ENCODE data around the gene SAGE1.
"Not testable (repeated sequence)": the region's sequence is repeated elsewhere in the genome, so short reads cannot be mapped to it uniquely, and the experiment has no call there.

Gene SAGE1, protein sequence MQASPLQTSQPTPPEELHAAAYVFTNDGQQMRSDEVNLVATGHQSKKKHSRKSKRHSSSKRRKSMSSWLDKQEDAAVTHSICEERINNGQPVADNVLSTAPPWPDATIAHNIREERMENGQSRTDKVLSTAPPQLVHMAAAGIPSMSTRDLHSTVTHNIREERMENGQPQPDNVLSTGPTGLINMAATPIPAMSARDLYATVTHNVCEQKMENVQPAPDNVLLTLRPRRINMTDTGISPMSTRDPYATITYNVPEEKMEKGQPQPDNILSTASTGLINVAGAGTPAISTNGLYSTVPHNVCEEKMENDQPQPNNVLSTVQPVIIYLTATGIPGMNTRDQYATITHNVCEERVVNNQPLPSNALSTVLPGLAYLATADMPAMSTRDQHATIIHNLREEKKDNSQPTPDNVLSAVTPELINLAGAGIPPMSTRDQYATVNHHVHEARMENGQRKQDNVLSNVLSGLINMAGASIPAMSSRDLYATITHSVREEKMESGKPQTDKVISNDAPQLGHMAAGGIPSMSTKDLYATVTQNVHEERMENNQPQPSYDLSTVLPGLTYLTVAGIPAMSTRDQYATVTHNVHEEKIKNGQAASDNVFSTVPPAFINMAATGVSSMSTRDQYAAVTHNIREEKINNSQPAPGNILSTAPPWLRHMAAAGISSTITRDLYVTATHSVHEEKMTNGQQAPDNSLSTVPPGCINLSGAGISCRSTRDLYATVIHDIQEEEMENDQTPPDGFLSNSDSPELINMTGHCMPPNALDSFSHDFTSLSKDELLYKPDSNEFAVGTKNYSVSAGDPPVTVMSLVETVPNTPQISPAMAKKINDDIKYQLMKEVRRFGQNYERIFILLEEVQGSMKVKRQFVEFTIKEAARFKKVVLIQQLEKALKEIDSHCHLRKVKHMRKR

DNA sequence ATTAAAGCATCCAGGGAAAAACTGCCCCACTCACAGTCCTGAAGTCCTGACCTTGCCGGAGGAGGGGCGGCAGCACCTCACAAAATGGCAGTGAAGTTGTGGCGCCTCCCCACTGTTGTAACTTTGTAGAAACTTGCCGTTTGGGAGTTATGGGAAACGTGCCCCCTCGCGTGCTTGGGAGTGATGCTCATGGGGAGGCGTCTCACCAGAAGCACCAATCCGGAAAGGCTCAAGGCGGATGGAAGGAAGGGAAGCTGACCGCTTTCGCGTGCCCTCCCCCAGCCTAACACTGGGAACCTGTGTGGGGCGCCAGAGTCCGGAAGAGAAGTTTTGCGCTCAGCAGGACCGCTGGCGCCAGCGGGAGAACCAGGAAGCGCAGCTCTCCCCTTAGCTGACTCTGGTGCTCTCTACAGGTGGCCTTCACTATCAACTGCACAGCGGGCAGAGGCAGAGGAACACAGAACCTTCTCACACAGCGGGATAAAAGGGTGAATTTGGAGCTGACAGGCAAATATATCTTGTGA, at the start of gene SAGE1, which contains the start of gene CT45A10:
SAGE1 (plus strand) TSS at position 423 of the 524 bp plus-strand sequence. CDS start 2,527 bp downstream, outside the sequence.
CT45A10 (minus strand) TSS at position 151 of the 524 bp plus-strand sequence. CDS start 8,100 bp downstream, outside the sequence.
- no peak for DNase-seq (ENCODE audit: low spot score)

DNA sequence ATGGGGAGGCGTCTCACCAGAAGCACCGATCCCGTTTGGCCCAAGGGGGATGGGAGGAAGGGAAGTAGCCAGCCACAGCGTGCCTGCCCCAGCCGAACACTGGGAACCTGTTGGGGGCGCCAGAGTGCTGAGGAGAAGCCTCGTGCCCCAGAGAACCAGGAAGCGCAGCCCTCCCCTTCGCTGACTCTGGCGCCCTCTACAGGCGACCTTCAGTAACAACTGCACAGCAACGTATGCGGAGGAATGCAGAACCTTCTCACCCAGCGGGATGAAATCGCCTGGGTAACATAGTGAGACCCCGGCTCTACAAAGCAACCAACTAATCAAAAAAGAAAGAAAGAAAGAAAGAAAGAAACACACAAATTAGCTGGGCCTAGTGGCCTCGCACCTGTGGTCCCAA, 39.1 kb upstream of the SAGE1 start, which contains the start of gene CT45A8:
CT45A8 (minus strand) TSS at position 101 of the 400 bp plus-strand sequence. CDS start 3,755 bp downstream, outside the sequence.
- not testable (repeated sequence) for DNase-seq (ENCODE audit: low spot score)

DNA sequence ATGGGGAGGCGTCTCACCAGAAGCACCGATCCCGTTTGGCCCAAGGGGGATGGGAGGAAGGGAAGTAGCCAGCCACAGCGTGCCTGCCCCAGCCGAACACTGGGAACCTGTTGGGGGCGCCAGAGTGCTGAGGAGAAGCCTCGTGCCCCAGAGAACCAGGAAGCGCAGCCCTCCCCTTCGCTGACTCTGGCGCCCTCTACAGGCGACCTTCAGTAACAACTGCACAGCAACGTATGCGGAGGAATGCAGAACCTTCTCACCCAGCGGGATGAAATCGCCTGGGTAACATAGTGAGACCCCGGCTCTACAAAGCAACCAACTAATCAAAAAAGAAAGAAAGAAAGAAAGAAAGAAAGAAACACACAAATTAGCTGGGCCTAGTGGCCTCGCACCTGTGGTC, 21.8 kb upstream of the SAGE1 start, which contains the start of gene CT45A9:
CT45A9 (minus strand) TSS at position 101 of the 400 bp plus-strand sequence. CDS start 3,751 bp downstream, outside the sequence.
- not testable (repeated sequence) for DNase-seq (ENCODE audit: low spot score)

DNA sequence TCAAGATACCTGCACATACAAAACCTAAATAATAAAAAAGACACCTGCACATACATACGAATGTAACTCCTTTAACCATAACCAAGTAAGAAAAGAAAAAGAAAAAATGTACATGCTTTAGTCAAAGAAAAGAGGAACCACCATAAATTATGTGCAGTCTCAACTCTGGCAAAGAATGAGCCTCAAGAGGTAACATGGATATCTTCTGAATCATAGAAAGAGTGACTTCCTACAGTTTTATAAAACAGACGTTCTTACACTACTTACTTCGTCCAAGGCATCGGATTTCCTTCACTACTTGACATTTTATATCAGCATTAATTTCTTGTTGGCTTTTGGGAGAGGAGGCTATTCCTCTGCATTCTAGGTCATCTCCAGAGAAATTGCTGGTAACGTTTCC, 10.8 kb upstream of the SAGE1 start:
- DNase-seq (ENCODE audit: low spot score), result not testable (repeated sequence)

DNA sequence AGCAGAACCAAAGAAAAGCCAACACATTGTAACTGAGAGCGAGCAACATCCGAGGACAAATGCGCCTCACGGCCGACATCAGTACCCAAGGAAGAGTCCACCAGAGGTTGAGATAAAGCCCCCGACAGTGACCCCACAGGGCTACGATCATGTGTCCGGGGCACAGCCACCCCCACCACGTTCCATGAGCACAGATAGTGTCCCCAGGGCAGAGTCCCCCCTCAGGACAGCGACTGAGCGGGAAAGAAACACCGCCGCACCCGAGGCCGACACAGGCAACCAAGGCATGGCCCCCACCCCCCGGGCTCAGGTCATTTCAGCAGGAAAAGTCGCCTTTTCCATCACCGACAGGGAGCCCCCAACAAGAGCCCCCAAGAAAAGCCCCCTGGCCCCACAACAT, 5.3 kb upstream of the SAGE1 start:
- DNase-seq (ENCODE audit: low spot score), result not testable (repeated sequence)

DNA sequence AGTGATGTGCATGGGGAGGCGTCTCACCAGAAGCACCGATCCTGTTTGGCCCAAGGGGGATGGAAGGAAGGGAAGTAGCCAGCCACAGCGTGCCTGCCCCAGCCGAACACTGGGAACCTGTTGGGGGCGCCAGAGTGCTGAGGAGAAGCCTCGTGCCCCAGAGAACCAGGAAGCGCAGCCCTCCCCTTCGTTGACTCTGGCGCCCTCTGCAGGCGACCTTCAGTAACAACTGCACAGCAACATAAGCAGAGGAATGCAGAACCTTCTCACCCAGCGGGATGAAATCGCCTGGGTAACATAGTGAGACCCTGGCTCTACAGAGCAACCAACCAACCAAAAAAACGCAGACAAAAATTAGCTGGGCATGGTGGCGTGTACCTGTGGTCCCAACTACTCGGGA, 4.5 kb upstream of the SAGE1 start:
- DNase-seq (ENCODE audit: low spot score), result not testable (repeated sequence)

DNA sequence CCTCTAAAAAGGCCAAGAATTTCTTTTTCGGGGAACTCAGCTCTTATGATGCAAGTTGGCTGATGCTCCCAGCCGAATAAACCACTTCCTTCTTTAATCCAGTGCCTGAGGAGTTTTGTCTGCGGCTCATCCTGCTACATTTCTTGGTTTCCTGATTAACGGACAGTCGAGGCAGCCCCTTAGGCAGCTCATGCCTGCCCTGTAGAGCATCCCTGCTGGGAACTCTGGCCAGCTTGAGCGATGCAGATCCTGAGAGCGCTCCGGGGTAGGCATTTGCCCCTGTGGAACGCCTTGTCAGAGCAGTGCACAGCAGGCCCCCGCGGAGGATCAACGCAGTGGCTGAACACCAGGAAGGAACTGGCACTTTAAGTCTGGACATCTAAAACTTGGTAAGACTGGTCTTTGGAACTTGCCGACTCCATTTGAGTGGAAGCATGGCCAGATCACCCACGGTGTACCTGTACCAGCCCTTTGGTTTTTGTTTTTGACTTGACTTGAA, 3.4 kb upstream of the SAGE1 start:
- DNase-seq (ENCODE audit: low spot score), result no peak

DNA sequence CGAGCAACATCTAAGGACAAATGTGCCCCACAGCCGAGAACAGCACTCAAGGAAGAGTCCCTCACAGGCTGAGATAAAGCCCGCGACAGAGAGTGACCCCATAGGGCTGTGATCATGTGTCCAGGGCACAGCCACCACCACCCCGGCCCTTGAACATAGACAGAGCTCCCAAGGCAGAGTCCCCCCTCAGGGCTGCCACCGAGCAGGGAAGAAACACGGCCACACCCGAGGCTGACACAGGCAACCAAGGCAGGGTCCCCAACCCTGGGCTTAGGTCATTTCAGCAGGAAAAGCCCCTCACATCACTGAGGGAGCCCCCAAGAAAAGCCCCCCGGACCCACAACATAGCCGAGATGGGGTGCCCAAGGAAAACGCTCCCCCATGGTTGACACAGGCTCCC, 735 bp upstream of the SAGE1 start:
- no peak for DNase-seq (ENCODE audit: low spot score)

DNA sequence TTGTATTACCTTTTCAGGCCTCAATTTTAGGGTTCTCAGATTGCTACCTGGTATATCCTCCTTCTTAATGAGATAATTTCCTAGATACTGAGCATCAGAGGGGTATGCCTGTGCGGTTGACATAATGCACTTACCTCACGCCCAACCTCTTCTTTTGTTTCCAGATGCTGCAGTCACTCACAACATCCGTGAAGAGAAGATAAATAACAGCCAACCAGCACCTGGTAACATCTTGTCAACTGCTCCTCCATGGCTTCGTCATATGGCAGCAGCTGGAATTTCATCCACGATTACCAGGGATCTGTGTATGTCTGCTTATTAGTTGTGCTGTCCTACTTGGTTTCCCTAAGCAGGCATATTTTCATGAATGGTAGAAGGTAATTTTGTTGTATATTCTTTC, 16.7 kb downstream of the SAGE1 start:
- DNase-seq (ENCODE audit: low spot score), result no peak

DNA sequence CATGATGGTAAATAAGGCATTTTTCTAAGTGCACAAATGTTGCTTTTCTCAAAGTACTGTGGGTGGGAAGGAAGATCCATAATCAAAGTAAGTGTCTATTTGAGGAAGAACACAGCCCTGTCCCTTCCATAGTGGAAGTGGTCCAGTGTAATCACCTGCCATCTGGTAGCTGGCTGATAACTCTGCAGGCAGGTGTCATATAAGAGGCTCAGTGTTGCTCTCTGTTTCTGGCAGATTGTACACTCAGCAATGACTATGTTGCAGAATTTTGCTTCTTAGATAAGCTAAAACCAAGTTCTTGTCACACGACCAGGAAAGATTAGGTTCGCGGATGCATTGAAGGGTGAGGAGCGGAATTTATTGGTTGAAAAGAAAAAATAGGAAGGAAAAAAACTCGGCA, 20.9 kb downstream of the SAGE1 start:
- no peak for DNase-seq (ENCODE audit: low spot score)

DNA sequence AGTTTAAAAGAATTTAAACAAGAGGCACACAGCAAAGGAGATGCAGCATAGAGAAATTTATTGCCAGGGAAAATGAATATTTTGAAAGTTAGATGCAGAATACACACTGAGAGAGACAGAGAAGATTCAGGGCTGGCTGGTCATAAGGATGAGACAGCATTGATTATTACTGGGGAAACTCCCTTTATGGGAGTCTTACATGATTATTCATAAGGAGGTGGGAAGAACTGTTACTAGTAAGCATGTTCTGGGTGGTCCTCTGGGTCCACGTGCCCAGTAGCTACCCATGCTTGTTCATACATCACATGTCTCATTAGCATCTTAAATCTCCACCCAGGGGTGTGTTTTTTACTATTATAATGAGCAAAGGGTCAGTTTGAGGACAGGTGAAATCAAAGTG, 27.0 kb downstream of the SAGE1 start:
- DNase-seq (ENCODE audit: low spot score), result not testable (repeated sequence)

DNA sequence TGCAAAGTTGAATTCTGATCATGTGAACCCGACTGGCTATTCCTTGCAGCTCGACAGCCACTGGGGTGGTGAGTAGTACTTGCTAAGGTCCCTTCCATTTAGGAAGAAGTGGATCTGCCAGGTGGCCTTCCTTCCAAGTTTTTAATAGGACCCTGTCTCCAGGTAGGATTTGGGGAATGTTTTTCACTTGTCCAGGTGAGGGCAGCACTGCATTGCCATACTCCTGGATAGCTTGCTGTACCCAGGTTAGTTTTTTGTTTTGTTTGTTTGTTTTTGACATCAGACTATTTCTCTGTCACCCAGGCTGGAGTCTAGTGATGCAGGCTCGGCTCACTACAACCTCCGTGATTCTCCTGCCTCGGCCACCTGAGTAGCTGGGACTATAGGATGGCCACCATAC, 29.8 kb downstream of the SAGE1 start:
- no peak for DNase-seq (ENCODE audit: low spot score)

DNA sequence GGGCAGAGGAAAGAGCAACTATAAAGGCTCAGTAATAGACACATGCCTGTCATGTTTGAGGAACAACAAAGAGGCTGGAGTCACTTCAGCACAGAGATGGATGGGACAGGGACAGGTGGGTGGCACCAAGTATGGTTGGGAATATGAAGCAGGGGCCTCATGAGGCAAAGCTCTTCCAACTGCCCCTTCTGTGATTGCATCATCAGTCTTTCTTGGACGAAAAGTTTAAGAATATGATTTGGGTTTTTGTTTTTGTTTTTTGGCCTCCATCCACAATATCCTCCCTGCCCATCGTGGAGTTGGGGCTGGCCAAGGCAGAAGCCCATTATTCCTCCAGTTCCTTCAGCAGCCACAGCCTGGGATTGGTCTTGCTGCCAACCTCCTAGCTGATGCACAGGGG, 34.4 kb downstream of the SAGE1 start:
- DNase-seq (ENCODE audit: low spot score), result no peak

DNA sequence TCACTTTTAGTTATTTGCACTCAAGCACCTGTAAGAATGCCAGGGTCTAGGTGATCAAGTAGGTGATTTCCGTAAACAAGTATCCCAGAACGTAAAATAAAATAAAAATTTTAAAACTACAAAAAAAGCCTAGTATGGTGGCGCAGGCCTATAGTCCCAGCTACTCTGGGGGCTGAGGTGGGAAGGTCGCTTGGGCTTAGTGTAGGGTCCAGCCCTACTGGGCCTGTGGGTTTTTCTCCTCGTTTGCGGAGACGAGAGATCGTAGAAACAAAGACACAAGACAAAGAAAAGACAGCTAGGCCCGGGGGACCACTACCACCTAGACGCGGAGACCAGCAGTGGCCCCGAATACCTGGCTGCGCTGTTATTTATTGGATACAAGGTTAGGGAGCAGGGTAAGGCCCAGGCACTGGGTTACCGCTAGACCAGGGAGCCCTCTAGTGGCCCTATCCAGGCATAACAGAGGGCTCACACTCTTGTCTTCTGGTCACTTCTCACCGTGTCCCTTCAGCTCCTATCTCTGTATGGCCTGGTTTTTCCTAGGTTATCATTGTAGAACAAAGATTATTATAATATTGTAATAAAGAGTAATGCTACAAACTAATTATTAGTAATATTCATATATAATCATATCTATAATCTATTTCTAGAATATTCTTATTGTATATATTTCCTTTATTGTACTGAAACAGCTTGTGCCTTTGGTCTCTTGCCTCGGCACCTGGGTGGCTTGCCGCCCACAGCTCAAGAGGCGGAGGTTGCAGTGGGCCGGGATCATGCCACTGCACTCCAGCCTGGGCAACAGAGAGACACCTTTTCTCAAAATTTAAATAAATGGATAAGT, 38.4 kb downstream of the SAGE1 start:
- no peak for DNase-seq (ENCODE audit: low spot score)

DNA sequence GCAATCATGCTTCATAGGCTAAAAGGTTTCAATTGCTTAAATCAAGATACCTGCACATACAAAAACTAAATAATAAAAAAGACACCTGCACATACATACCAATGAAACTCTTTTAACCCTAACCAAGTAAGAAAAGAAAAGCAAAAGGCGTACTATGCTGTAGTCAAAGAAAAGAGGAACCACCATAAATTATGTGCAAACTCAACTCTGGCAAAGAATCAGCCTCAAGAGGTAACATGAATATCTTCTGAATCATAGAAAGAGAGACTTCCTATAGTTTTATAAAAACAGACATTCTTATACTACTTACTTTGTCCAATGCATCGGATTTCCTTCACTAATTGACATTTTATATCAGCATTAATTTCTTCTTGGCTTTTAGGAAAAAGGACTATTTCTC, 51.0 kb downstream of the SAGE1 start:
- no peak for DNase-seq (ENCODE audit: low spot score)

DNA sequence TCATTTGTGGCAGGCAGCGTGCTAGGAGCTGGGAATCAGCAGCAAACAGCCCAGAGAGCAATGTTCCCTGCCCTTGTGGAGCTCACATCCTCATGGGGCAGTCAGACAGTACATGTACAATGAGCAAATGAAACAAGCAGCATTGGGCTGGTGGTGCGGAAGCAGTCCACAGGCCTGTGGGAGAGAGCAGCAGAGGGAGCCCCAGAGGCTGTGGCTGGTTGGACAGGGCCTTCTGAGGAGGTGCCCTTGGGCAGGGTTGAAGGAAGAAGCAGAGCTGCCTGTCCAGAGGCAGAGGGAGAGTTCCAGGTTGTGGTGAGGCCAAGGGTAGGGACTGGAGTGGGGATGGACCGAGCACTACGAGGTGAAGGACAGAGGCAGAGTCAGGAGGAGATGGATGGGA, 57.8 kb downstream of the SAGE1 start:
- DNase-seq (ENCODE audit: low spot score), result no peak
